Esophagus squamous epithelium (tissue), 5 donors: ENCODE results near the gene EIF5A. TPM values are rescaled to one million over a fixed set of nuclear protein-coding genes. Genes with fewer than 3 reads are reported as not detected.

Experiments used
- DNase-seq: peaks from one replicate; lab custom pipeline; 2025; lab: John Stamatoyannopoulos, UW
- H3K27ac ChIP-seq, 4 donors: fragments of 200-600 bp; sonication (generic); one replicate each; pipeline ENCODE4 v1.5.1; 2016 to 2019; ENCODE audit warnings: mild to moderate bottlenecking in 1 of 4
- H3K27me3 ChIP-seq, 4 donors: fragments of 200-600 bp; sonication (generic); 1 replicate in 3 of 4; 2 replicates in 1 of 4; pipeline versions ENCODE4 v1.5.1 to v1.6.0; 2017 to 2021; ENCODE audit warnings: antibody characterized with exemption in 1 of 4
- H3K36me3 ChIP-seq, 3 donors: fragments of 200-600 bp; sonication (generic); one replicate each; pipeline ENCODE4 v1.5.1; 2016 to 2019
- H3K4me1 ChIP-seq, 3 donors: fragments of 200-600 bp; sonication (generic); one replicate each; pipeline ENCODE4 v1.5.1; 2017 to 2019
- H3K4me3 ChIP-seq, 4 donors: fragments of 200-600 bp; sonication (generic); 1 replicate in 3 of 4; 2 replicates in 1 of 4; pipeline ENCODE4 v1.5.1; 2016 to 2019; ENCODE audit warnings: mild to moderate bottlenecking in 2 of 4, moderate library complexity in 1 of 4
- H3K9me3 ChIP-seq, 3 donors: fragments of 200-600 bp; sonication (generic); one replicate each; pipeline ENCODE4 v1.5.1; 2016 to 2019
- POLR2A ChIP-seq, 4 donors: fragments of 450-650 bp; IDR thresholded peaks; one replicate each; pipeline ENCODE4 v1.6.1; 2017; ENCODE audit warnings: antibody characterized with exemption in 4 of 4, mild to moderate bottlenecking in 4 of 4, moderate library complexity in 3 of 4
- WGBS, 2 donors: methylation state at CpG; one replicate each; pipeline ENCODE4 v1.1.5; 2018; 5-methylcytosine and 5-hydroxymethylcytosine counted together
- intact Hi-C: fragments of 100-400 bp; cut with DNase I; formaldehyde crosslinking; loops from one replicate; pipeline ENCODE4 v1.15.0; 2022
- total RNA-seq, 4 donors: library from RNA; depleted of rRNA; stranded (reverse); fragments of >200 nt; gene quantifications; one replicate each; pipeline ENCODE4 v1.1.0, GENCODE V29; 2016
- TF ChIP-seq, protein P1 (sequence below), 6 experiments: fragments of 450-650 bp in 4 of 6; fragments of 200-600 bp in 2 of 6; sonication (generic) in 2 of 6; IDR thresholded peaks; one replicate each; pipeline ENCODE4 v1.5.1; 2016 to 2019; ENCODE audit warnings: antibody characterized with exemption in 6 of 6, mild to moderate bottlenecking in 4 of 6, moderate library complexity in 4 of 6
- donor health status: DM: yes; HTN: yes; CAD: no.

EIF5A gene
- total RNA-seq, 4 donors from 2014 or later = 324 to 543 (median 394) TPM

GRCh38 chr17:7263801-7264078, 43.7 kb upstream of the EIF5A start:
- intact Hi-C loops = no loop called here
- 30 to 46% methylated on average over 4 of the region's 4 CpGs for WGBS, 2 donors
- Histone ChIP-seq H3K36me3 (peaks cover 0 to 20% (median 4%) of the 10 kb centered on the region in 3 donors), H3K4me1 (peaks cover 19 to 65% (median 23%) of the 10 kb centered on the region in 3 donors), H3K27ac (peak overlapping the region; percentile 84 to 99 (median 95)), H3K4me3 (peak overlapping the region in 3 of 4 donors; percentile 58 to 84 (median 74)), H3K27me3 (peaks cover 0 to 60% (median 4%) of the 10 kb centered on the region in 4 donors), H3K9me3 (no peaks in the 10 kb centered on the region)
- no peak for DNase-seq
- TF ChIP-seq, protein P1, sequence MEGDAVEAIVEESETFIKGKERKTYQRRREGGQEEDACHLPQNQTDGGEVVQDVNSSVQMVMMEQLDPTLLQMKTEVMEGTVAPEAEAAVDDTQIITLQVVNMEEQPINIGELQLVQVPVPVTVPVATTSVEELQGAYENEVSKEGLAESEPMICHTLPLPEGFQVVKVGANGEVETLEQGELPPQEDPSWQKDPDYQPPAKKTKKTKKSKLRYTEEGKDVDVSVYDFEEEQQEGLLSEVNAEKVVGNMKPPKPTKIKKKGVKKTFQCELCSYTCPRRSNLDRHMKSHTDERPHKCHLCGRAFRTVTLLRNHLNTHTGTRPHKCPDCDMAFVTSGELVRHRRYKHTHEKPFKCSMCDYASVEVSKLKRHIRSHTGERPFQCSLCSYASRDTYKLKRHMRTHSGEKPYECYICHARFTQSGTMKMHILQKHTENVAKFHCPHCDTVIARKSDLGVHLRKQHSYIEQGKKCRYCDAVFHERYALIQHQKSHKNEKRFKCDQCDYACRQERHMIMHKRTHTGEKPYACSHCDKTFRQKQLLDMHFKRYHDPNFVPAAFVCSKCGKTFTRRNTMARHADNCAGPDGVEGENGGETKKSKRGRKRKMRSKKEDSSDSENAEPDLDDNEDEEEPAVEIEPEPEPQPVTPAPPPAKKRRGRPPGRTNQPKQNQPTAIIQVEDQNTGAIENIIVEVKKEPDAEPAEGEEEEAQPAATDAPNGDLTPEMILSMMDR (IDR thresholded peaks at IDR 0.05) = no peak
- TF ChIP-seq POLR2A (IDR thresholded peaks at IDR 0.05) = no peak

DNA sequence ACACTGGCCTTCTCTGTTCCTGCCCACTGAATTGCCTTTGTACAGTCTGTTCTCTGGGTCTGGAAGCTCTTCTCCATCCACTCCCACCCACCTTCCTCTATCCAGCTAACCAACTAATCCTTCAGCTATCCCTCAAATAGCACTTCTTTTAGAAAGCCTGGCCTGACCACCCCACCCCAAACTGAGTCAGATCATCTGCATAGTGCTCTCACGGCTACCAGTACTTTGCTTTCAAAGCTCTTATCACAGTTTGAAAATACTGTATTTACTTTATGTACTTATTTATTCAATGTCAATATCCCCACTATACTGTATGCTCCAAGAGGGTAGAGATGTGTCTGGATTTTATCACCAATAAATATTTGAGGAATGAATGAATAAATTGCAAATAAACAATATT, 40.6 kb upstream of the EIF5A start:
- TF ChIP-seq, protein P1 (IDR thresholded peaks at IDR 0.05) = no peak
- no peak for TF ChIP-seq POLR2A (IDR thresholded peaks at IDR 0.05)
- Histone ChIP-seq H3K4me3 (no peak overlapping the region), H3K4me1 (peaks cover 8 to 35% (median 12%) of the 10 kb centered on the region in 3 donors), H3K27ac (no peak overlapping the region), H3K27me3 (peaks cover 0 to 61% (median 4%) of the 10 kb centered on the region in 4 donors), H3K9me3 (no peaks in the 10 kb centered on the region), H3K36me3 (no peaks in the 10 kb centered on the region)
- DNase-seq = no peak
- intact Hi-C loops = no loop called here
- WGBS, 2 donors = 20 to 53% methylated on average over 1 of the region's 1 CpG

DNA sequence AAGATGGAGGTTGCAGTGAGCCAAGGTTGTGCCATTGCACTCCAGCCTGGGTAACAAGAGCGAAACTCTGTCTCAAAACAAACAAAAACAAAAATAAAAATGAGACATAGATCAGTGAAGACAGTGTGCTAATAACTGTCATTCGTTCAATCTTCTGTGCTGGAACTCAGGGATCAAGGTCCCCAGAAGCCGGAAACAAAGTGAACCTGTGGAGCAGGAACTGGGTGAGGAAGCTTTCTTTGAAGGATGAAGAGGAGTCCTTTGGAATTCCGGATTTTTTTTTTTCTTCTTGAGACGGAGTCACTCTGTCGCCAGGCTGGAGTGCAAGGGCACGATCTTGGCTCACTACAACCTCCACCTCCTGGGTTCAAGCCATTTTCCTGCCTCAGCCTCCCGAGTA, 28.0 kb upstream of the EIF5A start:
- intact Hi-C loops = no loop called here
- peak overlapping the region in 2 of 4 donors; percentile 88 to 92 for H3K27ac ChIP-seq

GRCh38 chr17:7280519-7281073, 26.8 kb upstream of the EIF5A start:
- intact Hi-C loops = no loop called here
- 0 to 1% methylated on average over 8 to 15 of the region's 29 CpGs for WGBS, 2 donors

More for the DNA sequence above, 28.0 kb upstream of the EIF5A start:
- Histone ChIP-seq H3K36me3 (peaks cover 0 to 9% (median 0%) of the 10 kb centered on the region in 3 donors), H3K4me1 (peaks cover 23 to 49% (median 27%) of the 10 kb centered on the region in 3 donors), H3K4me3 (no peak overlapping the region), H3K27me3 (peaks cover 0 to 26% (median 0%) of the 10 kb centered on the region in 4 donors), H3K9me3 (no peaks in the 10 kb centered on the region)
- DNase-seq = no peak
- 70 to 78% methylated on average over 8 of the region's 8 CpGs for WGBS, 2 donors
- TF ChIP-seq POLR2A (IDR thresholded peaks at IDR 0.05) = no peak
- TF ChIP-seq, protein P1 (IDR thresholded peaks at IDR 0.05) = no peak

More at GRCh38 chr17:7280519-7281073, 26.8 kb upstream of the EIF5A start:
- no peak for DNase-seq
- peak overlapping the region; percentile 70 to 92 (median 90) for H3K27ac ChIP-seq
- peaks cover 23 to 52% (median 27%) of the 10 kb centered on the region in 3 donors for H3K4me1 ChIP-seq
- peaks cover 0 to 20% (median 0%) of the 10 kb centered on the region in 3 donors for H3K36me3 ChIP-seq
- H3K9me3 ChIP-seq = no peaks in the 10 kb centered on the region
- peaks cover 0 to 31% (median 0%) of the 10 kb centered on the region in 4 donors for H3K27me3 ChIP-seq
- H3K4me3 ChIP-seq = peak overlapping the region; percentile 31 to 73 (median 58)
- TF ChIP-seq, protein P1 (IDR thresholded peaks at IDR 0.05) = peak; percentile 92 to 98 (median 96)
- no peak for TF ChIP-seq POLR2A (IDR thresholded peaks at IDR 0.05)
